MM.1S (cell line): ENCODE data around the gene NPPC.

Source experiments
- DNase-seq: peaks from one replicate; pipeline ENCODE4 v3.0.0-alpha.2; 2015
- H2AFZ ChIP-seq: fragments of 300-600 bp; sonication (generic); 2 replicates; pipeline ENCODE4 v1.6.0; 2016; ENCODE audit warnings: antibody characterized with exemption, low read length
- H3F3A ChIP-seq: fragments of 300-600 bp; sonication (generic); 2 replicates; pipeline ENCODE4 v1.6.1; 2016; ENCODE audit warnings: mild to moderate bottlenecking, antibody characterized with exemption, low read length, moderate library complexity, mixed read lengths; ENCODE audit not compliant: insufficient read depth
- H3K27ac ChIP-seq: fragments of 300-600 bp; sonication (generic); 2 replicates; pipeline ENCODE4 v1.5.1; 2016; ENCODE audit warnings: mild to moderate bottlenecking, low read length
- H3K27me3 ChIP-seq: fragments of 300-600 bp; sonication (generic); replicated peaks from 2 replicates; pipeline ENCODE4 v1.6.0; 2016; ENCODE audit warnings: low read length; ENCODE audit not compliant: insufficient read depth
- H3K36me3 ChIP-seq: fragments of 300-600 bp; sonication (generic); replicated peaks from 2 replicates; pipeline ENCODE4 v1.6.1; 2016; ENCODE audit warnings: mild to moderate bottlenecking, low read length, mixed read lengths; ENCODE audit not compliant: insufficient read depth
- H3K4me1 ChIP-seq: fragments of 300-600 bp; sonication (generic); 2 replicates; pipeline ENCODE4 v1.6.1; 2016; ENCODE audit warnings: low read length, mixed read lengths
- H3K4me2 ChIP-seq: fragments of 300-600 bp; sonication (generic); 2 replicates; pipeline ENCODE4 v1.6.0; 2016; ENCODE audit warnings: low read depth, low read length
- H3K4me3 ChIP-seq: fragments of 300-600 bp; sonication (generic); 2 replicates; pipeline ENCODE4 v1.5.1; 2016; ENCODE audit warnings: low read length, mixed read lengths
- H3K79me2 ChIP-seq: fragments of 300-600 bp; sonication (generic); 2 replicates; pipeline ENCODE4 v1.6.1; 2016; ENCODE audit warnings: mixed run types, low read length, mixed read lengths
- H3K9ac ChIP-seq: fragments of 300-600 bp; sonication (generic); 2 replicates; pipeline ENCODE4 v1.6.1; 2016; ENCODE audit warnings: low read length, mixed read lengths
- H3K9me2 ChIP-seq: fragments of 300-600 bp; sonication (generic); replicated peaks from 2 replicates; pipeline ENCODE4 v1.6.1; 2016; ENCODE audit warnings: mild to moderate bottlenecking, low read length, mixed read lengths; ENCODE audit not compliant: insufficient read depth
- H3K9me3 ChIP-seq: fragments of 300-600 bp; sonication (generic); replicated peaks from 2 replicates; pipeline ENCODE4 v1.6.1; 2016; ENCODE audit warnings: mild to moderate bottlenecking, low read length, mixed read lengths; ENCODE audit not compliant: insufficient read depth
- H4K20me1 ChIP-seq: fragments of 300-600 bp; sonication (generic); 2 replicates; pipeline ENCODE4 v1.6.1; 2016; ENCODE audit warnings: mild to moderate bottlenecking, low read length, moderate library complexity, mixed read lengths; ENCODE audit not compliant: insufficient read depth
- EZH2 ChIP-seq: fragments of 300-600 bp; sonication (generic); optimal IDR thresholded peaks from 2 replicates; pipeline ENCODE3; 2017; ENCODE audit warnings: low read depth, mild to moderate bottlenecking, antibody characterized with exemption, low read length, mixed read lengths
- EZH2phosphoT487 ChIP-seq: fragments of 300-600 bp; sonication (generic); IDR thresholded peaks from 2 replicates; pipeline ENCODE4 v1.6.1; 2018; ENCODE audit warnings: antibody characterized with exemption, low read length
- TF ChIP-seq, protein P1 (sequence below): fragments of 300-600 bp; sonication (generic); IDR thresholded peaks from 2 replicates; pipeline ENCODE4 v1.5.1; 2016; ENCODE audit warnings: antibody characterized with exemption, low read length, mixed read lengths

NPPC gene

DNA sequence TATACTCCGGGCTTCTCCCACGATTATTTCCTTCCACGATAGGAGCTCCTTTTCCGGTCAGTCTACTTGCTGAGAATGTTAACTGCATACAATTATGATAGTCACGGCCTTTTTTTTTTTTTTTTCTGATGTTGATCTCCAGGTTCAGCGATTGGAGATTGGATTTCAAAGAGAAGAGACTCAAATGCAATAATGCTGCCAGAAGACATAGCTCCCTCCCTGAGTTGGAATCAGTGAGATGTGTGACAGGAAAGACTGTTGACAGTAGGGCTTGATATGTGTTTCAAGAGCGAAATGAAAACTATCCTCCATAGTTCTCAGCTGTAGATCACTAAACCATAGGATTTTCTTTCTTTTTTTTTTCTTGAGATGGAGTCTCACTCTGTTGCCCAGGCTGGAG is 47.0 kb downstream of the NPPC start:
- H2AFZ ChIP-seq: no peak overlapping the region
- TF ChIP-seq, protein P1, sequence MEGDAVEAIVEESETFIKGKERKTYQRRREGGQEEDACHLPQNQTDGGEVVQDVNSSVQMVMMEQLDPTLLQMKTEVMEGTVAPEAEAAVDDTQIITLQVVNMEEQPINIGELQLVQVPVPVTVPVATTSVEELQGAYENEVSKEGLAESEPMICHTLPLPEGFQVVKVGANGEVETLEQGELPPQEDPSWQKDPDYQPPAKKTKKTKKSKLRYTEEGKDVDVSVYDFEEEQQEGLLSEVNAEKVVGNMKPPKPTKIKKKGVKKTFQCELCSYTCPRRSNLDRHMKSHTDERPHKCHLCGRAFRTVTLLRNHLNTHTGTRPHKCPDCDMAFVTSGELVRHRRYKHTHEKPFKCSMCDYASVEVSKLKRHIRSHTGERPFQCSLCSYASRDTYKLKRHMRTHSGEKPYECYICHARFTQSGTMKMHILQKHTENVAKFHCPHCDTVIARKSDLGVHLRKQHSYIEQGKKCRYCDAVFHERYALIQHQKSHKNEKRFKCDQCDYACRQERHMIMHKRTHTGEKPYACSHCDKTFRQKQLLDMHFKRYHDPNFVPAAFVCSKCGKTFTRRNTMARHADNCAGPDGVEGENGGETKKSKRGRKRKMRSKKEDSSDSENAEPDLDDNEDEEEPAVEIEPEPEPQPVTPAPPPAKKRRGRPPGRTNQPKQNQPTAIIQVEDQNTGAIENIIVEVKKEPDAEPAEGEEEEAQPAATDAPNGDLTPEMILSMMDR: no peak
- TF ChIP-seq EZH2phosphoT487 (no peak), EZH2 (no peak)
- no peak overlapping the region for H3K27ac ChIP-seq
- no peak overlapping the region for H3K4me3 ChIP-seq
- no peaks in the 10 kb centered on the region for H3K9me2 ChIP-seq
- no peaks in the 10 kb centered on the region for H3K79me2 ChIP-seq
- no peaks in the 10 kb centered on the region for H4K20me1 ChIP-seq
- no peaks in the 10 kb centered on the region for H3K36me3 ChIP-seq
- no peak overlapping the region for H3K4me2 ChIP-seq
- H3K27me3 ChIP-seq: no peaks in the 10 kb centered on the region
- no peaks in the 10 kb centered on the region for H3K4me1 ChIP-seq
- H3F3A ChIP-seq: no peaks in the 10 kb centered on the region
- no peaks in the 10 kb centered on the region for H3K9me3 ChIP-seq
- no peak overlapping the region for H3K9ac ChIP-seq
- DNase-seq: no peak

- no peak overlapping the region for H2AFZ ChIP-seq
- no peaks in the 10 kb centered on the region for H4K20me1 ChIP-seq
- H3K4me3 ChIP-seq: no peak overlapping the region
- TF ChIP-seq EZH2 (no peak), EZH2phosphoT487 (no peak)
- TF ChIP-seq, protein P1: no peak
- H3K27ac ChIP-seq: no peak overlapping the region
- no peak for DNase-seq
- no peaks in the 10 kb centered on the region for H3K9me2 ChIP-seq
- H3K9me3 ChIP-seq: no peaks in the 10 kb centered on the region
- no peaks in the 10 kb centered on the region for H3F3A ChIP-seq
- no peak overlapping the region for H3K9ac ChIP-seq
- no peaks in the 10 kb centered on the region for H3K27me3 ChIP-seq
- no peaks in the 10 kb centered on the region for H3K4me1 ChIP-seq
- H3K36me3 ChIP-seq: no peaks in the 10 kb centered on the region
- H3K79me2 ChIP-seq: no peaks in the 10 kb centered on the region
- no peak overlapping the region for H3K4me2 ChIP-seq
Observed at GRCh38 chr2:231877533-231878456, 48.4 kb downstream of the NPPC start.

DNA sequence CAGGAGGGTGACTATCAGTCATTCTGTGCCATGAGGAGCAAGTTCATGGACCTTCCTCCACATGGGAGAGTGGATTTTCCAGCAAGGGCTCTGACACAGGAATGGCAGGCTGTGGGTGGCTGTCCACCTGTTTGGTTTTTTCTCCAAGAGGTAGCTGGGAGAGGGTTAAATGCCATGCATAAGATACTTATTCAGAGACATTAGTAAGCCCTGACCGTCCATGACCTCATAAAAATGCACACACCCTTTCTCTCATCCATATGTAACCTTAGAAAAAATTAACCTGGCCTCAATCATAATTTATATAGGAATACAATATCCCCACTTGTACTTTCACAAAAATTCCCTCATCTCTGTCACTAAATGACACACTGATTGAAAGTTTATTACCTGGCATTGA is 51.3 kb downstream of the NPPC start:
- H3K27me3 ChIP-seq: no peaks in the 10 kb centered on the region
- H3K4me1 ChIP-seq: no peaks in the 10 kb centered on the region
- no peak for DNase-seq
- H3K36me3 ChIP-seq: no peaks in the 10 kb centered on the region
- H3F3A ChIP-seq: no peaks in the 10 kb centered on the region
- H3K27ac ChIP-seq: no peak overlapping the region
- no peak overlapping the region for H2AFZ ChIP-seq
- H3K4me2 ChIP-seq: no peak overlapping the region
- H3K9me2 ChIP-seq: no peaks in the 10 kb centered on the region
- no peaks in the 10 kb centered on the region for H3K79me2 ChIP-seq
- no peaks in the 10 kb centered on the region for H3K9me3 ChIP-seq
- TF ChIP-seq, protein P1: no peak
- TF ChIP-seq EZH2 (no peak), EZH2phosphoT487 (no peak)
- H3K9ac ChIP-seq: no peak overlapping the region
- H4K20me1 ChIP-seq: no peaks in the 10 kb centered on the region
- no peak overlapping the region for H3K4me3 ChIP-seq
